PC-3 (cell line): Measurements from ENCODE around the gene CCL27. TPM values are rescaled to one million over a fixed set of nuclear protein-coding genes. Genes with fewer than 3 reads are reported as not detected.

ENCODE experiments used
- ATAC-seq: fragments of 200-7000 bp; cut with Tn5 transposase; 2 replicates; pipeline ENCODE4 v1.9.1; 2020; ENCODE audit warnings: mild to moderate bottlenecking, moderate library complexity
- BruUV-seq: library from RNA; stranded (reverse); fragments of 400-500 nt; replicated peaks from 2 replicates; lab custom pipeline; 2021; lab: Mats Ljungman, UMichigan
- CTCF ChIA-PET: fragments of 300-600 bp; sonication (Branson Sonifier 250); formaldehyde crosslinking; loops from one replicate; lab custom pipeline; 2022; ENCODE audit warnings: antibody characterized with exemption; lab: Charles Lee
- POLR2A ChIA-PET: fragments of 300-600 bp; sonication (Branson Sonifier 250); formaldehyde crosslinking; loops from one replicate; lab custom pipeline; 2022; ENCODE audit warnings: antibody characterized with exemption; ENCODE audit not compliant: unreplicated experiment; lab: Charles Lee
- DNase-seq: peaks from one replicate; pipeline ENCODE4 v3.0.0-alpha.2; 2015
- H2AFZ ChIP-seq: fragments of 300-600 bp; sonication (generic); 2 replicates; pipeline ENCODE4 v1.6.0; 2016; ENCODE audit warnings: antibody characterized with exemption, low read length
- H3F3A ChIP-seq: fragments of 300-600 bp; sonication (generic); one replicate; pipeline ENCODE4 v1.6.0; 2017; ENCODE audit warnings: antibody characterized with exemption, low read length, control low read depth, mild to moderate bottlenecking; ENCODE audit not compliant: unreplicated experiment
- H3K27ac ChIP-seq: fragments of 300-600 bp; sonication (generic); 2 replicates; pipeline ENCODE4 v1.5.1; 2016; ENCODE audit warnings: mild to moderate bottlenecking, low read length
- H3K27me3 ChIP-seq: fragments of 300-600 bp; sonication (generic); 2 replicates; pipeline ENCODE4 v1.6.1; 2016; ENCODE audit warnings: low read length, mixed read lengths
- H3K36me3 ChIP-seq: fragments of 300-600 bp; sonication (generic); 2 replicates; pipeline ENCODE4 v1.6.1; 2016; ENCODE audit warnings: low read depth, mixed run types, low read length, mixed read lengths
- H3K4me1 ChIP-seq: fragments of 300-600 bp; sonication (generic); 2 replicates; pipeline ENCODE4 v1.5.1; 2016; ENCODE audit warnings: low read length; ENCODE audit not compliant: insufficient read depth
- H3K4me2 ChIP-seq: fragments of 300-600 bp; sonication (generic); 2 replicates; pipeline ENCODE4 v1.6.0; 2016; ENCODE audit warnings: low read length
- H3K4me3 ChIP-seq: fragments of 300-600 bp; sonication (generic); 2 replicates; pipeline ENCODE4 v1.5.1; 2016; ENCODE audit warnings: mild to moderate bottlenecking, low read length, mixed read lengths
- H3K79me2 ChIP-seq: fragments of 300-600 bp; sonication (generic); 2 replicates; pipeline ENCODE4 v1.6.1; 2017; ENCODE audit warnings: low read length, mixed read lengths
- H3K9ac ChIP-seq: fragments of 300-600 bp; sonication (generic); 2 replicates; pipeline ENCODE4 v1.6.0; 2016; ENCODE audit warnings: mild to moderate bottlenecking, low read length
- H3K9me2 ChIP-seq: fragments of 300-600 bp; sonication (generic); replicated peaks from 2 replicates; pipeline ENCODE4 v1.6.1; 2016; ENCODE audit warnings: mixed run types, low read length, mixed read lengths
- H3K9me3 ChIP-seq: fragments of 300-600 bp; sonication (generic); 2 replicates; pipeline ENCODE4 v1.6.1; 2016; ENCODE audit warnings: low read length, mixed read lengths
- H4K20me1 ChIP-seq: fragments of 300-600 bp; sonication (generic); 2 replicates; pipeline ENCODE4 v1.6.1; 2016; ENCODE audit warnings: low read length, mixed read lengths
- EZH2 ChIP-seq: fragments of 300-600 bp; sonication (generic); IDR thresholded peaks from one replicate; pipeline ENCODE4 v1.6.1; 2017; ENCODE audit warnings: antibody characterized with exemption, mild to moderate bottlenecking, low read length; ENCODE audit not compliant: unreplicated experiment
- EZH2phosphoT487 ChIP-seq: fragments of 300-600 bp; sonication (generic); IDR thresholded peaks from 2 replicates; pipeline ENCODE4 v1.6.1; 2018; ENCODE audit warnings: mild to moderate bottlenecking, antibody characterized with exemption, low read length, borderline replicate concordance
- intact Hi-C: fragments of 100-400 bp; cut with micrococcal nuclease; formaldehyde crosslinking; loops from 2 replicates; pipeline ENCODE4 v1.9.0; 2023
- total RNA-seq: library from RNA; depleted of rRNA; stranded (reverse); fragments of >200 nt; gene quantifications from 2 replicates; pipeline ENCODE4 v1.2.3, GENCODE V29; 2014
- TF ChIP-seq, protein P1 (sequence below): fragments of 300-600 bp; sonication (generic); conservative IDR thresholded peaks from 2 replicates; pipeline ENCODE4 v1.5.1; 2017; ENCODE audit warnings: antibody characterized with exemption, low read depth, mild to moderate bottlenecking, low read length

CCL27 gene
- total RNA-seq, 1 experiment from 2014 or later: not detected

DNA sequence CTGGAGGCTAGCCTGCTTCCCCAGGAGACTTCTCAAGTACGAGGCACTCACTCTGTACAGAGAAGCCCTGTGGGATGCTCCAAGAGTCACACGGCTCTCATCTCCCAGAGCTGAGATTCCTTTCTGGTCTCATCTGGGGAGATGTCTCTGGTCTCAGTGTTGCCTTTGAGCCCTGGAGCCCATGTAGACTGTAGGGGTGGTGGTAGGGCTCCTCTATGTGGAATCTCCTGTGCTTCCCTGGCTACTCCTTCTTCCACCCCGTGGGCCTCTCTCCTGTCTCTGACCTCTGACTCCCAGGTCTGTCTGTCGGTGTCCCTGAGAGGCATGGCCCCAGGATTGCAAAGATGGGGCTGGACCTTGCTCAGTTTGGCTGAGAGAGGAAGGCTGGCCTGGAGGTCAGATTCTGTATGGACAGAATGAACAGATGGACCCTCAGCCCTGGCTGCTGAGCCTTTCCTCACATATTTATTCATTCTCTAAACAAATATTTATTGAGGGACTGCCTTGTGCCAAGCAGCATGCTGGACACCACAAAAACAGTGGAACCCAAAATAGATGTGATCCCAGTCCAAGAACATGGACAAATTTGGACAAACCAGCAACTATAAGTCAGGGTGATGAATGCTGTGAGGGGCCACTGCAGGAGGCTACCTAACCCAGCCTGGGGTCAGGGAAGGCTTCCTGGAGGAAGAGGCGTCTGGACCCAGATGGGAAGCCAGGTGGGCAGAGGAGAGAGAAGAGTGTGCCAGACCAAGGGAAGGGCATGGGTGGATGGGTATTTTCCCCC, 26.1 kb upstream of the CCL27 start:
- Histone ChIP-seq H3K4me3 (no peak overlapping the region), H3K27ac (no peak overlapping the region), H3K79me2 (no peaks in the 10 kb centered on the region), H3F3A (no peaks in the 10 kb centered on the region), H3K27me3 (no peaks in the 10 kb centered on the region), H2AFZ (no peak overlapping the region), H3K9me2 (no peaks in the 10 kb centered on the region), H3K36me3 (no peaks in the 10 kb centered on the region), H3K4me2 (no peak overlapping the region), H3K9ac (no peak overlapping the region), H4K20me1 (no peaks in the 10 kb centered on the region), H3K9me3 (no peaks in the 10 kb centered on the region), H3K4me1 (no peaks in the 10 kb centered on the region)
- ChIA-PET POLR2A (no interaction called here), CTCF (no interaction called here)
- BruUV-seq: no TSS peak
- DNase-seq: no peak
- intact Hi-C loops: no loop called here
- TF ChIP-seq EZH2 (no peak), EZH2phosphoT487 (no peak)
- TF ChIP-seq, protein P1, sequence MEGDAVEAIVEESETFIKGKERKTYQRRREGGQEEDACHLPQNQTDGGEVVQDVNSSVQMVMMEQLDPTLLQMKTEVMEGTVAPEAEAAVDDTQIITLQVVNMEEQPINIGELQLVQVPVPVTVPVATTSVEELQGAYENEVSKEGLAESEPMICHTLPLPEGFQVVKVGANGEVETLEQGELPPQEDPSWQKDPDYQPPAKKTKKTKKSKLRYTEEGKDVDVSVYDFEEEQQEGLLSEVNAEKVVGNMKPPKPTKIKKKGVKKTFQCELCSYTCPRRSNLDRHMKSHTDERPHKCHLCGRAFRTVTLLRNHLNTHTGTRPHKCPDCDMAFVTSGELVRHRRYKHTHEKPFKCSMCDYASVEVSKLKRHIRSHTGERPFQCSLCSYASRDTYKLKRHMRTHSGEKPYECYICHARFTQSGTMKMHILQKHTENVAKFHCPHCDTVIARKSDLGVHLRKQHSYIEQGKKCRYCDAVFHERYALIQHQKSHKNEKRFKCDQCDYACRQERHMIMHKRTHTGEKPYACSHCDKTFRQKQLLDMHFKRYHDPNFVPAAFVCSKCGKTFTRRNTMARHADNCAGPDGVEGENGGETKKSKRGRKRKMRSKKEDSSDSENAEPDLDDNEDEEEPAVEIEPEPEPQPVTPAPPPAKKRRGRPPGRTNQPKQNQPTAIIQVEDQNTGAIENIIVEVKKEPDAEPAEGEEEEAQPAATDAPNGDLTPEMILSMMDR: no peak
- ATAC-seq: no peak

DNA sequence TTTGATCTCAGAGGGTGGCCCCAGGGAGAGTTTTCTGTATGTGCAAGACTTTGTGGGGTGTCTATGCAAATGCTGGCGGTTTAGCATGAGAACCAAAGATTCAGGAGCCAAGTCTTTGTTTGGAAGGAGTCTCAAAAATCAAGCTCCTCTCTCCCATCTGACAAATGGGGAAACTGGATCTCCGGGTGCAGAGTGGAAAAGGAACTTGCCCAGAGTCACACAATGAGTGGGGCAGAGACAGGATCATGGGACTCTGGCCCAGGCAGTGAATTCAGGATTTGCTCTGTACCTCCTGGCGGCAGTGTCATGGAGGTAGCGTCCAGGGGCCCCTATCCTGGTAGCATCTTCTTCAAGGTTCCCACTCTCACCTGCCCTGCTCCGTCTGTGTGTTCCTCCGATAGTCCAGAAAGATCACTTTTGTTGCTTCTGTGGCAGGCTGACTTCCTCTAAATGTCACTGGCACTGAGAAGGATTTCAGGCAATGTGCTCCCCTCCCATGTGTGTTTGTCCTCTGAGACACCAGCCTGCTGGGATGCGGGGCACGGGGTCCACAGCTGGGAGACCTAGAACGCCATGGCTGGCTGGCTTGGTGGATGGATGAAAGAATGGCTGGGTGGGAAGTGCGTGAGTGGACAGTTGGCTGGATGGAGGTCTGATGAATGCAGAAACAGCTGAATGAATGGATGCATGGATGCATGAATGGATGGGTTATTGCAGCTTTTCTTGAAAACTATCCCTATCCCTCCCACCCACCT, 25.0 kb upstream of the CCL27 start:
- H3K36me3 ChIP-seq: no peaks in the 10 kb centered on the region
- H3K9me3 ChIP-seq: no peaks in the 10 kb centered on the region
- no peak overlapping the region for H3K4me2 ChIP-seq
- intact Hi-C loops: no loop called here
- H3K9ac ChIP-seq: no peak overlapping the region
- TF ChIP-seq EZH2 (no peak), EZH2phosphoT487 (no peak)
- TF ChIP-seq, protein P1: no peak
- H3K9me2 ChIP-seq: no peaks in the 10 kb centered on the region
- ChIA-PET POLR2A (no interaction called here), CTCF (no interaction called here)
- no peaks in the 10 kb centered on the region for H3K27me3 ChIP-seq
- ATAC-seq: no peak
- H2AFZ ChIP-seq: no peak overlapping the region
- no peaks in the 10 kb centered on the region for H3F3A ChIP-seq
- H3K4me1 ChIP-seq: no peaks in the 10 kb centered on the region
- no peak overlapping the region for H3K27ac ChIP-seq
- no peak for DNase-seq
- no peaks in the 10 kb centered on the region for H3K79me2 ChIP-seq
- H4K20me1 ChIP-seq: no peaks in the 10 kb centered on the region
- BruUV-seq: no TSS peak
- H3K4me3 ChIP-seq: no peak overlapping the region

DNA sequence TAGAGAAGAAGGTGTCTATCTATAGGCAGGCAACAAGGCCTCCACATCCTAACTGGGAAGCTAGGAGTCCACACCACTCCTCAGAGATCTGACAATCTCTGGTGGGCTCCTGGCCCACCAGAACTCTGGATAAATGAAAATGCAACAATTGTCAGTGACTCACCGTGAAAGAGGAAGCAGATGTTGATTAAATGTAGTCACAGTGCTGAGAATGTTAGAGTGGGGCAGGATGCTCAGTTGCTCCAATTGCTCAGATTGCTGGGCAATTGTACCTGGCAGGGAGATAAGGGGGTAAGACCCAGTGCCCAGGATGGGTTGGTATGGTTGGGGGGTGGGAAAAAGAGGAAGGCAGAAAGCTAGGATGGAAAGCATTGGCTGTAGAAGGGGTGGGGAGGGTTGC, 24.3 kb upstream of the CCL27 start:
- intact Hi-C loops: no loop called here
- H3K36me3 ChIP-seq: no peaks in the 10 kb centered on the region
- no peak overlapping the region for H3K9ac ChIP-seq
- no peaks in the 10 kb centered on the region for H4K20me1 ChIP-seq
- H3K4me2 ChIP-seq: no peak overlapping the region
- H3K4me3 ChIP-seq: no peak overlapping the region
- CTCF ChIA-PET: no interaction called here
- no peaks in the 10 kb centered on the region for H3K4me1 ChIP-seq
- H3K27me3 ChIP-seq: no peaks in the 10 kb centered on the region
- TF ChIP-seq, protein P1: no peak
- no peak for TF ChIP-seq EZH2phosphoT487
- no peak for TF ChIP-seq EZH2
- no TSS peak for BruUV-seq
- no peak overlapping the region for H2AFZ ChIP-seq
- H3K9me2 ChIP-seq: no peaks in the 10 kb centered on the region
- H3K9me3 ChIP-seq: no peaks in the 10 kb centered on the region
- no peaks in the 10 kb centered on the region for H3K79me2 ChIP-seq
- POLR2A ChIA-PET: no interaction called here
- no peak for DNase-seq
- no peak for ATAC-seq
- no peaks in the 10 kb centered on the region for H3F3A ChIP-seq
- no peak overlapping the region for H3K27ac ChIP-seq
